BE2C (cell line): ENCODE results near the gene GCFC2.

Experiments used
- DNase-seq: peaks from one replicate; pipeline ENCODE4 v3.0.0-alpha.2; 2020
- H3K27me3 ChIP-seq: fragments of 250-450 bp; sonication (Bioruptor Pico); 2 replicates; pipeline ENCODE4 v1.5.1; 2020; ENCODE audit warnings: mild to moderate bottlenecking
- H3K36me3 ChIP-seq: fragments of 250-450 bp; sonication (Bioruptor Pico); 2 replicates; pipeline ENCODE4 v1.5.1; 2020; ENCODE audit warnings: mild to moderate bottlenecking
- H3K4me1 ChIP-seq: fragments of 250-450 bp; sonication (Bioruptor Pico); 2 replicates; pipeline ENCODE4 v1.5.1; 2020
- H3K4me3 ChIP-seq: 2 replicates; pipeline ENCODE4 v1.5.1; 2011; ENCODE audit warnings: low read depth, low read length
- H3K9me3 ChIP-seq: fragments of 250-450 bp; sonication (Bioruptor Pico); 2 replicates; pipeline ENCODE4 v1.5.1; 2020
- TF ChIP-seq, protein P1 (sequence below): IDR thresholded peaks from 2 replicates; pipeline ENCODE4 v1.5.1; 2012; ENCODE audit warnings: mild to moderate bottlenecking, low read depth, low read length

GCFC2 gene

DNA sequence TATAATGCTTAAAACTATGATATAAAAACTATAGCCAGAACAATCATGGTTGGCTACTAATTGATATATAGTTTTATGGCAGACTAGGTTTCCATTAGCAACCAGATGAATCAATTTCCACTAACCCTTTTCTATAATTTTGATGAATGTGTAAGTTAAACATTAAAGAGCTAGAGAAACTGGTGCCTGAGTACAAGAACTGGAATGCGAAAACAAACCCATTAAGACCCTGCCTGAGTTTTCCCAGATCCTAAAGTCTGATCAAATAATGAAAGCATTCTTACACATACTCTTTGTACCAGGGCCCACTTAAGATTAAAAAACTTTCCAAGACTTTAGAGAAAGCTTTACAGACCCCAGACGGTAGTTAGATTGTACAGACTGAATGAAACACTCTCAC, 42.8 kb downstream of the GCFC2 start:
- no peaks in the 10 kb centered on the region for H3K27me3 ChIP-seq
- H3K4me1 ChIP-seq: no peaks in the 10 kb centered on the region
- DNase-seq: no peak
- TF ChIP-seq, protein P1, sequence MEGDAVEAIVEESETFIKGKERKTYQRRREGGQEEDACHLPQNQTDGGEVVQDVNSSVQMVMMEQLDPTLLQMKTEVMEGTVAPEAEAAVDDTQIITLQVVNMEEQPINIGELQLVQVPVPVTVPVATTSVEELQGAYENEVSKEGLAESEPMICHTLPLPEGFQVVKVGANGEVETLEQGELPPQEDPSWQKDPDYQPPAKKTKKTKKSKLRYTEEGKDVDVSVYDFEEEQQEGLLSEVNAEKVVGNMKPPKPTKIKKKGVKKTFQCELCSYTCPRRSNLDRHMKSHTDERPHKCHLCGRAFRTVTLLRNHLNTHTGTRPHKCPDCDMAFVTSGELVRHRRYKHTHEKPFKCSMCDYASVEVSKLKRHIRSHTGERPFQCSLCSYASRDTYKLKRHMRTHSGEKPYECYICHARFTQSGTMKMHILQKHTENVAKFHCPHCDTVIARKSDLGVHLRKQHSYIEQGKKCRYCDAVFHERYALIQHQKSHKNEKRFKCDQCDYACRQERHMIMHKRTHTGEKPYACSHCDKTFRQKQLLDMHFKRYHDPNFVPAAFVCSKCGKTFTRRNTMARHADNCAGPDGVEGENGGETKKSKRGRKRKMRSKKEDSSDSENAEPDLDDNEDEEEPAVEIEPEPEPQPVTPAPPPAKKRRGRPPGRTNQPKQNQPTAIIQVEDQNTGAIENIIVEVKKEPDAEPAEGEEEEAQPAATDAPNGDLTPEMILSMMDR: no peak
- no peak overlapping the region for H3K4me3 ChIP-seq
- H3K36me3 ChIP-seq: no peaks in the 10 kb centered on the region
- H3K9me3 ChIP-seq: no peaks in the 10 kb centered on the region

GRCh38 chr2:75666911-75667310, 43.8 kb downstream of the GCFC2 start:
- TF ChIP-seq, protein P1: no peak
- H3K4me1 ChIP-seq: no peaks in the 10 kb centered on the region
- H3K36me3 ChIP-seq: no peaks in the 10 kb centered on the region
- no peaks in the 10 kb centered on the region for H3K27me3 ChIP-seq
- no peaks in the 10 kb centered on the region for H3K9me3 ChIP-seq
- no peak for DNase-seq
- H3K4me3 ChIP-seq: no peak overlapping the region

GRCh38 chr2:75657798-75658197, 52.9 kb downstream of the GCFC2 start:
- peaks cover 15% of the 10 kb centered on the region; the same call in 1 of the 2 replicates for H3K36me3 ChIP-seq

DNA sequence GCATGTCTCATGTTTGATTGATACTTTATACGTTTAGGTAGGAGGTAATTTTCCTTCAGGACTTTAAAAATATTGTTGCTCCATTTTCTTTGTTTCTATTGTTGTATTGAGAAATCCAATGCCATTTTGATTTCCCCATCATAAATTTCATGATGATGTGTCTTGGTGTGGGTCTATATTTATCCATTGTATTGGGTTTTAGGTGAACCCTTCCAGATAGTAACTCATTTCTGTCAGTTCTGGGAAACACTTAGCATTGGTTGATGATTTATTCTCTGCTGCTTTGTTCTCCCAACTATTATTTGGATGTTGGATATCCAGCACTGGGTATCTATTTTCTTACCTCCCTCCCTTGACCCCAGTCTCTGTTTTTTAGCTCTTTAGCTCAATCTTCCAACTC, 54.2 kb downstream of the GCFC2 start:
- TF ChIP-seq, protein P1: no peak
- Histone ChIP-seq H3K27me3 (no peaks in the 10 kb centered on the region), H3K36me3 (peaks cover 15% of the 10 kb centered on the region; the same call in 1 of the 2 replicates), H3K9me3 (no peaks in the 10 kb centered on the region), H3K4me1 (no peaks in the 10 kb centered on the region), H3K4me3 (no peak overlapping the region)
- no peak for DNase-seq

More at GRCh38 chr2:75657798-75658197, 52.9 kb downstream of the GCFC2 start:
- TF ChIP-seq, protein P1: no peak
- Histone ChIP-seq H3K9me3 (no peaks in the 10 kb centered on the region), H3K27me3 (no peaks in the 10 kb centered on the region), H3K4me3 (no peak overlapping the region), H3K4me1 (no peaks in the 10 kb centered on the region)
- DNase-seq: no peak

DNA sequence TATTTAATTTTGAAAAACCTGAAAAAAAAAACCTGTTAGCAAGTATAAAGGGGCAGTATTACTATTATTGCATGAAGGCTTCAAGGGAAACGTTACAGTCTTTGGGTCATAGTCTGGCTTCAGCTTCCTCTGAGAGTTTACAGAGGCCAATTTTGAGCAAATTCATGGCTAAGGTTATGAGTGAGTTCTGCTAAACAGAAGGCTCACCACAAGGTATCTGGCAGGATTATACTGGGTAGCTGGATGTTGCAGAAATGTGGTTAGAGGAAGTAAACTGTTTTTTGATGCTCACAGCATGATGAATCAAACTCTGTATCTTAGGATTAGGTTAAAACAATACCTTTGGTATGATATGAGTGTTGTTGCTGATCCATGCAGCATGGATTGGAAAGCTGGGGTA, 54.9 kb downstream of the GCFC2 start:
- TF ChIP-seq, protein P1: no peak
- no peaks in the 10 kb centered on the region for H3K9me3 ChIP-seq
- H3K4me3 ChIP-seq: no peak overlapping the region
- H3K27me3 ChIP-seq: no peaks in the 10 kb centered on the region
- peaks cover 15% of the 10 kb centered on the region; the same call in 1 of the 2 replicates for H3K36me3 ChIP-seq
- H3K4me1 ChIP-seq: no peaks in the 10 kb centered on the region
- no peak for DNase-seq

DNA sequence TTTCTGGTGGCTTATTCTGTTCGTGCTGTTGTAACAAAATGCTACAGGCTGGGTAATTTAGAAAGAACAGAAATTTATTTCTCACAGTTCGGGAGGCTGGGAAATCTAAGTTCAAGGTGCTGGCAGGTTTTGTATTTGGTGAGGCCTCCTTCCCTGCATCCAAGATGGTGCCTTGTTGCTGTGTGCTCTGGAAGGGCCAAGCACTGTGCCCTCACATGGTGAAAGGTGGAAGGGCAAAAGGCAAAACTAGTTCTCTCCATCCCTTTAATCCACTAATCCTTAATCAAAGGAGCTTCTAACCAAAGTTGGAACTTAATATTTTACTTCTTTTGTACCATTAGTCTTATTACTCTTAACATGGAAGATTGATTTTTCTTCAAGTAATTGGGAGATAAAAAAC, 56.7 kb downstream of the GCFC2 start:
- Histone ChIP-seq H3K9me3 (no peaks in the 10 kb centered on the region), H3K27me3 (no peaks in the 10 kb centered on the region), H3K4me3 (no peak overlapping the region), H3K36me3 (peaks cover 15% of the 10 kb centered on the region; the same call in 1 of the 2 replicates), H3K4me1 (no peaks in the 10 kb centered on the region)
- TF ChIP-seq, protein P1: no peak
- DNase-seq: no peak
